GM12878 (cell line): ENCODE results near the gene CHURC1.

ENCODE experiments used
- SPI1 ChIP-seq: IDR thresholded peaks from 2 replicates; pipeline ENCODE4 v1.6.1; 2011; ENCODE audit warnings: low read depth, mild to moderate bottlenecking, low read length, moderate library complexity, borderline replicate concordance; ENCODE audit not compliant: insufficient read depth
- TF ChIP-seq, protein P1 (sequence below): IDR thresholded peaks from 2 replicates; pipeline ENCODE4 v1.6.1; 2011; ENCODE audit warnings: low read depth, low read length, improper control_type of control experiment, borderline replicate concordance

DNA sequence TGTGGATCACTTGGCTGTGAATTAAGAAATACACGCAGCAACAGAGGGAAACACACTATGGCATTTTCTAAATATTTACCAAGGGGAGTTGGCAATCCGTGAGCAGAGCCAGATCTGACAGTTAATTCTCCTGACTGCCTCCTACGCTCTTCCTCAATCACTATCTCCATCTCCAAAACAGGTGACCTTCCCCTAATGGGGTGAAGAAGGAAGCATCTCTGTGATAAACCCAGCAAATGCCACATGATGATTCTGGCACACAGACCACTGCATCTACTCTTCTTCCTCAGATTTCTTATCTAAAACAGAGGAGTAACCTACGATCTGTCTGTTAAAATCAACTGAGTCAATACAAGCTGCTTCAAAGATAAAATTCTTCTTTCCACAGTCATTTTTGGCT, 38.9 kb upstream of the CHURC1 start:
- no peak for TF ChIP-seq SPI1
- TF ChIP-seq, protein P1, sequence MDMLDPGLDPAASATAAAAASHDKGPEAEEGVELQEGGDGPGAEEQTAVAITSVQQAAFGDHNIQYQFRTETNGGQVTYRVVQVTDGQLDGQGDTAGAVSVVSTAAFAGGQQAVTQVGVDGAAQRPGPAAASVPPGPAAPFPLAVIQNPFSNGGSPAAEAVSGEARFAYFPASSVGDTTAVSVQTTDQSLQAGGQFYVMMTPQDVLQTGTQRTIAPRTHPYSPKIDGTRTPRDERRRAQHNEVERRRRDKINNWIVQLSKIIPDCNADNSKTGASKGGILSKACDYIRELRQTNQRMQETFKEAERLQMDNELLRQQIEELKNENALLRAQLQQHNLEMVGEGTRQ: no peak
